GM12878 (cell line): ENCODE data around the gene LRR1. TPM values are rescaled to one million over a fixed set of nuclear protein-coding genes. Genes with fewer than 3 reads are reported as not detected.

Experiments used
- BACH1 ChIP-seq: fragments of 450-650 bp; IDR thresholded peaks from 2 replicates; pipeline ENCODE4 v1.6.1; 2017; ENCODE audit warnings: mild to moderate bottlenecking, borderline replicate concordance
- CBFB ChIP-seq: IDR thresholded peaks from 2 replicates; pipeline ENCODE4 v1.6.1; 2016; ENCODE audit warnings: antibody characterized with exemption, low read depth
- CBX3 ChIP-seq: fragments of 200-600 bp; sonication (generic); IDR thresholded peaks from 2 replicates; pipeline ENCODE4 v1.6.1; 2016; ENCODE audit warnings: low read depth, borderline replicate concordance
- EGR1 ChIP-seq, 2 experiments: IDR thresholded peaks; 1 replicate in 1 of 2; 2 replicates in 1 of 2; pipeline ENCODE4 v1.6.1; 2011 to 2012; ENCODE audit warnings: low read depth in 2 of 2, low read length in 2 of 2, borderline replicate concordance in 1 of 2, mild to moderate bottlenecking in 1 of 2, moderate library complexity in 1 of 2
- ETV6 ChIP-seq, 2 experiments: fragments of 450-650 bp in 1 of 2; IDR thresholded peaks in 1 of 2; conservative IDR thresholded peaks in 1 of 2; 2 replicates each; pipeline ENCODE4 v1.6.1; 2014; ENCODE audit warnings: antibody characterized with exemption in 1 of 2, borderline replicate concordance in 1 of 2, low read depth in 1 of 2, mild to moderate bottlenecking in 1 of 2, moderate library complexity in 1 of 2
- MEF2A ChIP-seq: IDR thresholded peaks from 2 replicates; pipeline ENCODE4 v1.6.1; 2011; ENCODE audit warnings: low read depth, mild to moderate bottlenecking, low read length, moderate library complexity; ENCODE audit not compliant: insufficient read depth
- NFYB ChIP-seq: IDR thresholded peaks from 2 replicates; pipeline ENCODE4 v1.6.1; 2011; ENCODE audit warnings: low read depth, mild to moderate bottlenecking, low read length, improper control_type of control experiment, moderate library complexity; ENCODE audit not compliant: insufficient read depth
- POLR2AphosphoS2 ChIP-seq: IDR thresholded peaks from 2 replicates; pipeline ENCODE4 v1.6.1; 2011; ENCODE audit warnings: low read depth, mild to moderate bottlenecking, low read length, improper control_type of control experiment, moderate library complexity
- SPI1 ChIP-seq: IDR thresholded peaks from 2 replicates; pipeline ENCODE4 v1.6.1; 2011; ENCODE audit warnings: low read depth, mild to moderate bottlenecking, low read length, moderate library complexity, borderline replicate concordance; ENCODE audit not compliant: insufficient read depth
- SRF ChIP-seq, 2 experiments: IDR thresholded peaks; 2 replicates each; pipeline ENCODE4 v1.6.1; 2011; ENCODE audit warnings: low read depth in 2 of 2, low read length in 2 of 2, mild to moderate bottlenecking in 1 of 2, moderate library complexity in 1 of 2
- TCF3 ChIP-seq: IDR thresholded peaks from 2 replicates; pipeline ENCODE4 v1.6.1; 2012; ENCODE audit warnings: low read depth, mild to moderate bottlenecking, low read length, borderline replicate concordance; ENCODE audit not compliant: insufficient read depth
- WRNIP1 ChIP-seq: IDR thresholded peaks from 2 replicates; pipeline ENCODE4 v1.6.1; 2011; ENCODE audit warnings: low read depth, low read length, improper control_type of control experiment, borderline replicate concordance
- ZZZ3 ChIP-seq: IDR thresholded peaks from 2 replicates; pipeline ENCODE4 v1.6.1; 2011; ENCODE audit warnings: low read depth; ENCODE audit not compliant: control insufficient read depth, insufficient read length
- polyA plus RNA-seq, 11 experiments: library from polyadenylated mRNA; depleted of rRNA in 4 of 11; unstranded in 6 of 11; stranded (reverse) in 5 of 11; fragments of >200 nt; fragmentation: Nextera tagmentation in 4 of 11; fragmentation: Illumina TruSeq in 1 of 11; extraction: Ambion mirVana in 4 of 11; extraction: Trizol in 1 of 11; gene quantifications; 1 replicate in 1 of 11; 2 replicates in 10 of 11; pipeline versions ENCODE4 v1.2.1 to v1.2.3, GENCODE V29; 2011 to 2016; ENCODE audit warnings: inconsistent platforms in 2 of 11, missing spikeins in 2 of 11, low read depth in 1 of 11
- total RNA-seq, 4 experiments: library from RNA; depleted of rRNA in 3 of 4; stranded (reverse); fragments of >200 nt in 3 of 4; fragmentation: Illumina TruSeq in 1 of 4; extraction: Trizol in 1 of 4; gene quantifications; 2 replicates each; pipeline versions ENCODE4 v1.2.1 to v1.2.3, GENCODE V29; 2013 to 2021
- TF ChIP-seq, protein P1 (sequence below): IDR thresholded peaks from 2 replicates; pipeline ENCODE4 v1.6.1; 2011; ENCODE audit warnings: low read depth, low read length, improper control_type of control experiment, borderline replicate concordance
- TF ChIP-seq, protein P2 (sequence below): IDR thresholded peaks from 2 replicates; pipeline ENCODE4 v1.6.1; 2012; ENCODE audit warnings: improper control_type of control experiment, low read depth, low read length; ENCODE audit not compliant: insufficient replicate concordance
- TF ChIP-seq, protein P3 (sequence below): fragments of 450-650 bp; formaldehyde crosslinking; IDR thresholded peaks from 2 replicates; pipeline ENCODE4 v1.4.0; 2022; ENCODE audit warnings: mild to moderate bottlenecking, moderate library complexity
- TF ChIP-seq, protein P4 (sequence below): fragments of 450-650 bp; IDR thresholded peaks from 2 replicates; pipeline ENCODE4 v1.6.1; 2016; ENCODE audit warnings: mild to moderate bottlenecking

Gene LRR1
- total and polyA plus RNA-seq, 10 of the 15 experiments (the other 5 are each of a cell fraction or from before 2014, with no cell fraction given) = 36.9 to 110 (median 53.1) TPM

DNA sequence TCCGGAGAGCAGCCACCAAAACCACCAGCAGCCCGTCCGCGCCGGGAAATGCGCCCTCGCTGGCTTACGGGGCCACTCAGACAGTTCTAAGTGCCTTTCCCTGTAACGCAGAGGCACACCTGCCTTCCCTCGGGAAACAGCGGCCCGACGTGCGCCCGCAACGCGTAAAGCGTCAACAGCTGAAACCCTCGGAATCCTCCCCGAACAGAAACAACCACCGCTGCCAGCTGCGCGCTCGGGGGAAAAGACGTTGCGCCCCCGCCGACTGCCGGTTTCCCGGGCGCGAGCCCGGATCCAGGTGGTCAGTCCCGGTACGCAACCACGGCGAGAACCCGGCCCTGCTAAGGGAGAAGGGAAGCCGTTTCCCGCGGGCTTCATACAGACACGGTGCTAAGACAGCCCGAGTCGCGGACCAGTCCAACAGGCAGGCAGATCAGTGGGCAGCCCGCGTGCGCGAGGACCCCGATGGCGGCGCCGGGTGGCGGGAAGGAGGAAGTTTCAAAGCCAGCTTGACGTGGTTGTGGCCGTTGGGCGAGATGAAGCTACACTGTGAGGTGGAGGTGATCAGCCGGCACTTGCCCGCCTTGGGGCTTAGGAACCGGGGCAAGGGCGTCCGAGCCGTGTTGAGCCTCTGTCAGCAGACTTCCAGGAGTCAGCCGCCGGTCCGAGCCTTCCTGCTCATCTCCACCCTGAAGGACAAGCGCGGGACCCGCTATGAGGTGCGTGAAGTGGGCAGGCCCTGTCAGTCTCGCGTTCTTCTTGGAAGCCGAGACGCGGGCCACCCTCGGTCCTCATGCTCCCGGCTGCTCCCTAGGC is at the start of gene LRR1 (continued):
- TF ChIP-seq, protein P1, sequence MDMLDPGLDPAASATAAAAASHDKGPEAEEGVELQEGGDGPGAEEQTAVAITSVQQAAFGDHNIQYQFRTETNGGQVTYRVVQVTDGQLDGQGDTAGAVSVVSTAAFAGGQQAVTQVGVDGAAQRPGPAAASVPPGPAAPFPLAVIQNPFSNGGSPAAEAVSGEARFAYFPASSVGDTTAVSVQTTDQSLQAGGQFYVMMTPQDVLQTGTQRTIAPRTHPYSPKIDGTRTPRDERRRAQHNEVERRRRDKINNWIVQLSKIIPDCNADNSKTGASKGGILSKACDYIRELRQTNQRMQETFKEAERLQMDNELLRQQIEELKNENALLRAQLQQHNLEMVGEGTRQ = no peak
- TF ChIP-seq ETV6 (conservative IDR thresholded peaks at IDR 0.05 in 1 of 2, IDR thresholded peaks at IDR 0.05 in 1 of 2; ENCODE audit: borderline replicate concordance in 1 of 2, low read depth in 1 of 2) (no peak), SRF (IDR thresholded peaks at IDR 0.05; ENCODE audit: low read depth in 2 of 2, low read length in 2 of 2) (no peak), CBX3 (no peak), CBFB (peak; percentile 80; the same call in 1 of the 2 replicates), EGR1 (IDR thresholded peaks at IDR 0.05; ENCODE audit: borderline replicate concordance in 1 of 2, low read depth in 2 of 2, low read length in 2 of 2) (no peak), POLR2AphosphoS2 (peak; percentile 67; the same call in 1 of the 2 replicates), BACH1 (peak; percentile 62), MEF2A (0 out of 2 replicates have a peak, but pooled peaks have one; percentile 44), TCF3 (peak; percentile 91), NFYB (no peak), WRNIP1 (no peak), ZZZ3 (no peak), SPI1 (no peak)
- TF ChIP-seq, protein P2, sequence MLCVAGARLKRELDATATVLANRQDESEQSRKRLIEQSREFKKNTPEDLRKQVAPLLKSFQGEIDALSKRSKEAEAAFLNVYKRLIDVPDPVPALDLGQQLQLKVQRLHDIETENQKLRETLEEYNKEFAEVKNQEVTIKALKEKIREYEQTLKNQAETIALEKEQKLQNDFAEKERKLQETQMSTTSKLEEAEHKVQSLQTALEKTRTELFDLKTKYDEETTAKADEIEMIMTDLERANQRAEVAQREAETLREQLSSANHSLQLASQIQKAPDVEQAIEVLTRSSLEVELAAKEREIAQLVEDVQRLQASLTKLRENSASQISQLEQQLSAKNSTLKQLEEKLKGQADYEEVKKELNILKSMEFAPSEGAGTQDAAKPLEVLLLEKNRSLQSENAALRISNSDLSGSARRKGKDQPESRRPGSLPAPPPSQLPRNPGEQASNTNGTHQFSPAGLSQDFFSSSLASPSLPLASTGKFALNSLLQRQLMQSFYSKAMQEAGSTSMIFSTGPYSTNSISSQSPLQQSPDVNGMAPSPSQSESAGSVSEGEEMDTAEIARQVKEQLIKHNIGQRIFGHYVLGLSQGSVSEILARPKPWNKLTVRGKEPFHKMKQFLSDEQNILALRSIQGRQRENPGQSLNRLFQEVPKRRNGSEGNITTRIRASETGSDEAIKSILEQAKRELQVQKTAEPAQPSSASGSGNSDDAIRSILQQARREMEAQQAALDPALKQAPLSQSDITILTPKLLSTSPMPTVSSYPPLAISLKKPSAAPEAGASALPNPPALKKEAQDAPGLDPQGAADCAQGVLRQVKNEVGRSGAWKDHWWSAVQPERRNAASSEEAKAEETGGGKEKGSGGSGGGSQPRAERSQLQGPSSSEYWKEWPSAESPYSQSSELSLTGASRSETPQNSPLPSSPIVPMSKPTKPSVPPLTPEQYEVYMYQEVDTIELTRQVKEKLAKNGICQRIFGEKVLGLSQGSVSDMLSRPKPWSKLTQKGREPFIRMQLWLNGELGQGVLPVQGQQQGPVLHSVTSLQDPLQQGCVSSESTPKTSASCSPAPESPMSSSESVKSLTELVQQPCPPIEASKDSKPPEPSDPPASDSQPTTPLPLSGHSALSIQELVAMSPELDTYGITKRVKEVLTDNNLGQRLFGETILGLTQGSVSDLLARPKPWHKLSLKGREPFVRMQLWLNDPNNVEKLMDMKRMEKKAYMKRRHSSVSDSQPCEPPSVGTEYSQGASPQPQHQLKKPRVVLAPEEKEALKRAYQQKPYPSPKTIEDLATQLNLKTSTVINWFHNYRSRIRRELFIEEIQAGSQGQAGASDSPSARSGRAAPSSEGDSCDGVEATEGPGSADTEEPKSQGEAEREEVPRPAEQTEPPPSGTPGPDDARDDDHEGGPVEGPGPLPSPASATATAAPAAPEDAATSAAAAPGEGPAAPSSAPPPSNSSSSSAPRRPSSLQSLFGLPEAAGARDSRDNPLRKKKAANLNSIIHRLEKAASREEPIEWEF = no peak
- TF ChIP-seq, protein P3, sequence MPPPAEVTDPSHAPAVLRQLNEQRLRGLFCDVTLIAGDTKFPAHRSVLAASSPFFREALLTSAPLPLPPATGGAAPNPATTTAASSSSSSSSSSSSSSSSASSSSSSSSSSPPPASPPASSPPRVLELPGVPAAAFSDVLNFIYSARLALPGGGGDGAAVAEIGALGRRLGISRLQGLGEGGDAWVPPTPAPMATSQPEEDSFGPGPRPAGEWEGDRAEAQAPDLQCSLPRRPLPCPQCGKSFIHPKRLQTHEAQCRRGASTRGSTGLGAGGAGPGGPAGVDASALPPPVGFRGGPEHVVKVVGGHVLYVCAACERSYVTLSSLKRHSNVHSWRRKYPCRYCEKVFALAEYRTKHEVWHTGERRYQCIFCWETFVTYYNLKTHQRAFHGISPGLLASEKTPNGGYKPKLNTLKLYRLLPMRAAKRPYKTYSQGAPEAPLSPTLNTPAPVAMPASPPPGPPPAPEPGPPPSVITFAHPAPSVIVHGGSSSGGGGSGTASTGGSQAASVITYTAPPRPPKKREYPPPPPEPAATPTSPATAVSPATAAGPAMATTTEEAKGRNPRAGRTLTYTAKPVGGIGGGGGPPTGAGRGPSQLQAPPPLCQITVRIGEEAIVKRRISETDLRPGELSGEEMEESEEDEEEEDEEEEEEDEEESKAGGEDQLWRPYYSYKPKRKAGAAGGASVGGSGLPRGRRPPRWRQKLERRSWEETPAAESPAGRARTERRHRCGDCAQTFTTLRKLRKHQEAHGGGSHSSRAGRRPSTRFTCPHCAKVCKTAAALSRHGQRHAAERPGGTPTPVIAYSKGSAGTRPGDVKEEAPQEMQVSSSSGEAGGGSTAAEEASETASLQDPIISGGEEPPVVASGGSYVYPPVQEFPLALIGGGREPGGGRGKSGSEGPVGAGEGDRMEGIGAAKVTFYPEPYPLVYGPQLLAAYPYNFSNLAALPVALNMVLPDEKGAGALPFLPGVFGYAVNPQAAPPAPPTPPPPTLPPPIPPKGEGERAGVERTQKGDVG (CRISPR knock-in tag) = no peak
- TF ChIP-seq, protein P4, sequence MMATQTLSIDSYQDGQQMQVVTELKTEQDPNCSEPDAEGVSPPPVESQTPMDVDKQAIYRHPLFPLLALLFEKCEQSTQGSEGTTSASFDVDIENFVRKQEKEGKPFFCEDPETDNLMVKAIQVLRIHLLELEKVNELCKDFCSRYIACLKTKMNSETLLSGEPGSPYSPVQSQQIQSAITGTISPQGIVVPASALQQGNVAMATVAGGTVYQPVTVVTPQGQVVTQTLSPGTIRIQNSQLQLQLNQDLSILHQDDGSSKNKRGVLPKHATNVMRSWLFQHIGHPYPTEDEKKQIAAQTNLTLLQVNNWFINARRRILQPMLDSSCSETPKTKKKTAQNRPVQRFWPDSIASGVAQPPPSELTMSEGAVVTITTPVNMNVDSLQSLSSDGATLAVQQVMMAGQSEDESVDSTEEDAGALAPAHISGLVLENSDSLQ = peak; percentile 83
